CD14-positive monocyte (primary cell): Measurements from ENCODE around the gene DHRS12. TPM values are rescaled to one million over a fixed set of nuclear protein-coding genes. Genes with fewer than 3 reads are reported as not detected.

ENCODE experiments used
- DNase-seq, 3 donors: peaks; one replicate each; pipeline ENCODE4 v3.0.0-alpha.2; 2011 to 2022
- H2AFZ ChIP-seq: 2 replicates; pipeline ENCODE4 v1.6.0; 2012; ENCODE audit warnings: mild to moderate bottlenecking, low read depth, low read length, inconsistent platforms; ENCODE audit not compliant: insufficient read depth, poor library complexity, severe bottlenecking
- H3K27ac ChIP-seq, 2 donors: 1 replicate in 1 of 2; 2 replicates in 1 of 2; pipeline ENCODE4 v1.5.1; 2012 to 2013; ENCODE audit warnings: low read length in 2 of 2, control low read depth in 1 of 2, inconsistent platforms in 1 of 2, low read depth in 1 of 2, mild to moderate bottlenecking in 1 of 2
- H3K27me3 ChIP-seq, 2 donors: one replicate each; pipeline versions ENCODE4 v1.6.0 to v1.6.1; 2011 to 2013; ENCODE audit warnings: low read length in 2 of 2; ENCODE audit not compliant: control insufficient read depth in 2 of 2, insufficient read depth in 2 of 2
- H3K36me3 ChIP-seq, 2 donors: replicated peaks in 1 of 2; 1 replicate in 1 of 2; 2 replicates in 1 of 2; pipeline versions ENCODE4 v1.5.1 to v1.6.1; 2012 to 2013; ENCODE audit warnings: low read length in 2 of 2, control low read depth in 1 of 2, inconsistent platforms in 1 of 2, mild to moderate bottlenecking in 1 of 2; ENCODE audit not compliant: insufficient read depth in 2 of 2, control insufficient read depth in 1 of 2
- H3K4me1 ChIP-seq, 2 donors: 1 replicate in 1 of 2; 2 replicates in 1 of 2; pipeline versions ENCODE4 v1.5.1 to v1.6.1; 2012 to 2013; ENCODE audit warnings: low read length in 2 of 2, control low read depth in 1 of 2, inconsistent platforms in 1 of 2, mild to moderate bottlenecking in 1 of 2, moderate library complexity in 1 of 2; ENCODE audit not compliant: insufficient read depth in 2 of 2, control insufficient read depth in 1 of 2
- H3K4me2 ChIP-seq: replicated peaks from 2 replicates; pipeline ENCODE3; 2012; ENCODE audit warnings: low read length, moderate library complexity, mild to moderate bottlenecking; ENCODE audit not compliant: poor library complexity, severe bottlenecking; ENCODE audit errors: extremely low read depth
- H3K4me3 ChIP-seq, 3 experiments: fragments of 200-600 bp in 1 of 3; sonication (generic) in 1 of 3; replicated peaks in 1 of 3; 1 replicate in 2 of 3; 2 replicates in 1 of 3; pipeline ENCODE4 v1.5.1; 2011 to 2013; ENCODE audit warnings: low read length in 3 of 3, mild to moderate bottlenecking in 3 of 3, control low read depth in 2 of 3, low read depth in 2 of 3, inconsistent platforms in 1 of 3, moderate library complexity in 1 of 3
- H3K79me2 ChIP-seq: 2 replicates; pipeline ENCODE4 v1.6.0; 2012; ENCODE audit warnings: mild to moderate bottlenecking, control low read depth, inconsistent platforms, low read length, moderate library complexity; ENCODE audit not compliant: insufficient read depth
- H3K9ac ChIP-seq: 2 replicates; pipeline ENCODE4 v1.6.0; 2017; ENCODE audit warnings: low read length, mild to moderate bottlenecking; ENCODE audit not compliant: insufficient read depth, poor library complexity, severe bottlenecking
- H3K9me3 ChIP-seq, 2 donors: replicated peaks in 1 of 2; 1 replicate in 1 of 2; 2 replicates in 1 of 2; pipeline versions ENCODE4 v1.5.1 to v1.6.1; 2012 to 2013; ENCODE audit warnings: low read length in 2 of 2, control low read depth in 1 of 2; ENCODE audit not compliant: control insufficient read depth in 1 of 2, insufficient read depth in 1 of 2
- H4K20me1 ChIP-seq: 2 replicates; pipeline ENCODE4 v1.6.0; 2012; ENCODE audit warnings: mild to moderate bottlenecking, low read length, control low read depth, moderate library complexity; ENCODE audit not compliant: insufficient read depth
- H3K27ac Mint-ChIP-seq, 7 donors: one replicate each; pipeline ENCODE4 v1.8.0; 2020; ENCODE audit warnings: mild to moderate bottlenecking in 7 of 7, mixed read lengths in 7 of 7, moderate library complexity in 6 of 7, inconsistent platforms in 2 of 7
- H3K27me3 Mint-ChIP-seq, 3 donors: one replicate each; pipeline ENCODE4 v1.8.0; 2021 to 2022; ENCODE audit warnings: low read depth in 3 of 3, mild to moderate bottlenecking in 3 of 3, mixed read lengths in 3 of 3, moderate library complexity in 3 of 3, inconsistent platforms in 1 of 3
- H3K36me3 Mint-ChIP-seq, 2 donors: one replicate each; pipeline ENCODE4 v1.8.0; 2020; ENCODE audit warnings: mixed read lengths in 2 of 2, inconsistent platforms in 1 of 2, mild to moderate bottlenecking in 1 of 2
- H3K4me1 Mint-ChIP-seq: one replicate; pipeline ENCODE4 v1.8.0; 2020; ENCODE audit warnings: mild to moderate bottlenecking, mixed read lengths
- H3K4me3 Mint-ChIP-seq, 2 donors: one replicate each; pipeline ENCODE4 v1.8.0; 2020; ENCODE audit warnings: mild to moderate bottlenecking in 2 of 2, mixed read lengths in 2 of 2, moderate library complexity in 1 of 2
- H3K9me3 Mint-ChIP-seq, 7 donors: one replicate each; pipeline ENCODE4 v1.8.0; 2020 to 2022; ENCODE audit warnings: mixed read lengths in 7 of 7, mild to moderate bottlenecking in 6 of 7, moderate library complexity in 6 of 7, inconsistent platforms in 2 of 7
- CTCF ChIP-seq: fragments of 200-600 bp; IDR thresholded peaks from one replicate; pipeline ENCODE4 v1.8.0; 2022; ENCODE audit warnings: antibody characterized with exemption, mild to moderate bottlenecking
- WGBS: methylation state at CpG from one replicate; pipeline ENCODE4 v1.1.5; 2013; ENCODE audit warnings: missing lambda C conversion rate; ENCODE audit not compliant: insufficient coverage; 5-methylcytosine and 5-hydroxymethylcytosine counted together
- intact Hi-C, 2 donors: fragments of 100-400 bp; cut with micrococcal nuclease; formaldehyde crosslinking; loops; one replicate each; pipeline versions ENCODE4 v1.15.0 to v1.15.1; 2023
- polyA plus RNA-seq, 3 donors: library from polyadenylated mRNA; depleted of rRNA in 1 of 3; unstranded in 2 of 3; stranded (reverse) in 1 of 3; fragments of 300-500 nt in 2 of 3; fragments of >200 nt in 1 of 3; fragmentation: Illumina TruSeq in 2 of 3; gene quantifications; 1 replicate in 2 of 3; 2 replicates in 1 of 3; pipeline ENCODE4 v1.2.3, GENCODE V29; 2012 to 2021

The DHRS12 gene
- polyA plus RNA-seq, 3 donors = 7.6 to 20.2 (median 20.0) TPM

- H3K36me3 ChIP-seq = no peaks in the 10 kb centered on the region
- H3K36me3 Mint-ChIP-seq = peaks cover 0 to 3% of the 10 kb centered on the region in 2 donors
- H3K4me3 ChIP-seq = no peak overlapping the region
- H2AFZ ChIP-seq = no peak overlapping the region
- H3K4me3 Mint-ChIP-seq = no peak overlapping the region
- H3K9me3 ChIP-seq = no peaks in the 10 kb centered on the region
- H3K79me2 ChIP-seq = no peaks in the 10 kb centered on the region
- no CpG with 5 or more reads among the region's 2 CpGs for WGBS
- peaks cover 51% of the 10 kb centered on the region for H3K4me1 Mint-ChIP-seq
- peak overlapping the region in 1 of 7 donors; percentile 54 for H3K27ac Mint-ChIP-seq
- H3K27ac ChIP-seq = no peak overlapping the region
- intact Hi-C loops = loop anchor here (10.0 kb wide), 3 partner anchors 171 to 1871 kb away; partner anchors contain the start of genes INTS6 (in 1 of the 2) and SPRYD7 (in 1 of the 2)
- no peak overlapping the region for H3K4me2 ChIP-seq
- TF ChIP-seq CTCF = no peak
- H4K20me1 ChIP-seq = no peaks in the 10 kb centered on the region
- no peak overlapping the region for H3K9ac ChIP-seq
- no peaks in the 10 kb centered on the region for H3K27me3 ChIP-seq
- peaks cover 0 to 17% (median 6%) of the 10 kb centered on the region in 3 donors for H3K27me3 Mint-ChIP-seq
- peaks cover 0 to 2% (median 0%) of the 10 kb centered on the region in 7 donors for H3K9me3 Mint-ChIP-seq
- no peak for DNase-seq
- peaks cover 32 to 47% of the 10 kb centered on the region in 2 donors for H3K4me1 ChIP-seq
These were observed 2.0 kb upstream of the DHRS12 start for GRCh38 chr13:51805925-51806324.

- DNase-seq = no peak
- no peak for TF ChIP-seq CTCF
- WGBS = no CpG with 5 or more reads among the region's 4 CpGs
- no peaks in the 10 kb centered on the region for H4K20me1 ChIP-seq
- no peak overlapping the region for H3K9ac ChIP-seq
- Mint-ChIP-seq H3K9me3 (peaks cover 0 to 2% (median 0%) of the 10 kb centered on the region in 7 donors), H3K4me3 (peak overlapping the region in 1 of 2 donors; percentile 48), H3K27ac (peak overlapping the region in 4 of 7 donors; percentile 25 to 96 (median 73)), H3K4me1 (peaks cover 51% of the 10 kb centered on the region), H3K27me3 (peaks cover 2 to 18% (median 6%) of the 10 kb centered on the region in 3 donors), H3K36me3 (peaks cover 0 to 3% of the 10 kb centered on the region in 2 donors)
- no peaks in the 10 kb centered on the region for H3K36me3 ChIP-seq
- intact Hi-C loops = loop anchor here (10.0 kb wide), 3 partner anchors 171 to 1871 kb away; partner anchors contain the start of genes INTS6 (in 1 of the 2) and SPRYD7 (in 1 of the 2)
- peaks cover 32 to 47% of the 10 kb centered on the region in 2 donors for H3K4me1 ChIP-seq
- H2AFZ ChIP-seq = no peak overlapping the region
- H3K79me2 ChIP-seq = no peaks in the 10 kb centered on the region
- no peaks in the 10 kb centered on the region for H3K27me3 ChIP-seq
- H3K4me3 ChIP-seq = no peak overlapping the region
- H3K27ac ChIP-seq = no peak overlapping the region
- peak overlapping the region; percentile 77 for H3K4me2 ChIP-seq
- no peaks in the 10 kb centered on the region for H3K9me3 ChIP-seq
These were observed 1.4 kb upstream of the DHRS12 start for GRCh38 chr13:51805313-51805712.
